22Rv1 (cell line): ENCODE measurements around the gene TUBB1.
"Not testable (repeated sequence)": the region's sequence is repeated elsewhere in the genome, so short reads cannot be mapped to it uniquely, and the experiment has no call there.

ENCODE experiments used
- ZFX ChIP-seq: fragments of 450-650 bp; IDR thresholded peaks from 2 replicates; pipeline ENCODE4 v1.6.1; 2017; ENCODE audit warnings: antibody characterized with exemption, borderline replicate concordance
- TF ChIP-seq, protein P1 (sequence below): fragments of 450-650 bp; IDR thresholded peaks from 2 replicates; pipeline ENCODE4 v1.5.1; 2017; ENCODE audit warnings: mild to moderate bottlenecking

- TF ChIP-seq, protein P1, sequence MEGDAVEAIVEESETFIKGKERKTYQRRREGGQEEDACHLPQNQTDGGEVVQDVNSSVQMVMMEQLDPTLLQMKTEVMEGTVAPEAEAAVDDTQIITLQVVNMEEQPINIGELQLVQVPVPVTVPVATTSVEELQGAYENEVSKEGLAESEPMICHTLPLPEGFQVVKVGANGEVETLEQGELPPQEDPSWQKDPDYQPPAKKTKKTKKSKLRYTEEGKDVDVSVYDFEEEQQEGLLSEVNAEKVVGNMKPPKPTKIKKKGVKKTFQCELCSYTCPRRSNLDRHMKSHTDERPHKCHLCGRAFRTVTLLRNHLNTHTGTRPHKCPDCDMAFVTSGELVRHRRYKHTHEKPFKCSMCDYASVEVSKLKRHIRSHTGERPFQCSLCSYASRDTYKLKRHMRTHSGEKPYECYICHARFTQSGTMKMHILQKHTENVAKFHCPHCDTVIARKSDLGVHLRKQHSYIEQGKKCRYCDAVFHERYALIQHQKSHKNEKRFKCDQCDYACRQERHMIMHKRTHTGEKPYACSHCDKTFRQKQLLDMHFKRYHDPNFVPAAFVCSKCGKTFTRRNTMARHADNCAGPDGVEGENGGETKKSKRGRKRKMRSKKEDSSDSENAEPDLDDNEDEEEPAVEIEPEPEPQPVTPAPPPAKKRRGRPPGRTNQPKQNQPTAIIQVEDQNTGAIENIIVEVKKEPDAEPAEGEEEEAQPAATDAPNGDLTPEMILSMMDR, result not testable (repeated sequence)
- TF ChIP-seq ZFX, result not testable (repeated sequence)
Measured at GRCh38 chr20:58983115-58983468, 36.1 kb upstream of the TUBB1 start.
